GM13977 (cell line): ENCODE results near the gene YKT6.
A peak's percentile ranks its signal among the peaks of the same experiment; 100 is the strongest.

ENCODE experiments used
- DNase-seq: peaks from one replicate; pipeline ENCODE4 v3.0.0; 2012; ENCODE audit warnings: low spot score
- CTCF ChIP-seq: IDR thresholded peaks from 2 replicates; pipeline ENCODE4 v1.5.1; 2012; ENCODE audit warnings: mild to moderate bottlenecking, control low read depth; ENCODE audit not compliant: insufficient read depth; ENCODE audit errors: extremely low read depth, missing control alignments
- in situ Hi-C: fragments of 300-500 bp; cut with MboI; formaldehyde crosslinking; loops from one replicate; pipeline ENCODE4 v1.12.0; 2022; ENCODE audit warnings: low sequenced_read_pairs, low pct_unique_long_range_greater_than_20kb, mixed read lengths, inconsistent platforms; ENCODE audit not compliant: unreplicated experiment

Gene YKT6

GRCh38 chr7:44212018-44212417 lies 11.2 kb downstream of the YKT6 start:
- in situ Hi-C loops, result no loop called here
- TF ChIP-seq CTCF, result no peak
- no peak for DNase-seq

GRCh38 chr7:44212581-44213184 lies 11.9 kb downstream of the YKT6 start:
- no peak for DNase-seq
- in situ Hi-C loops, result no loop called here
- no peak for TF ChIP-seq CTCF

GRCh38 chr7:44213206-44213876 lies 12.6 kb downstream of the YKT6 start:
- peak; percentile 24 for DNase-seq
- in situ Hi-C loops, result no loop called here
- TF ChIP-seq CTCF, result no peak

- in situ Hi-C loops, result no loop called here
- peak; percentile 47 for DNase-seq
- no peak for TF ChIP-seq CTCF
These were observed 13.2 kb downstream of the YKT6 start for GRCh38 chr7:44213877-44214388.

GRCh38 chr7:44215531-44215930 lies 14.8 kb downstream of the YKT6 start:
- no peak for DNase-seq
- TF ChIP-seq CTCF, result no peak
- in situ Hi-C loops, result no loop called here

- no peak for DNase-seq
- no peak for TF ChIP-seq CTCF
- in situ Hi-C loops, result no loop called here
These were observed 15.2 kb downstream of the YKT6 start for GRCh38 chr7:44216019-44216418.
